Retina (tissue), 1 donor: ENCODE data around the gene SELPLG.
A peak's percentile ranks its signal among the peaks of the same experiment; 100 is the strongest.
"Not testable (repeated sequence)": the region's sequence is repeated elsewhere in the genome, so short reads cannot be mapped to it uniquely, and the experiment has no call there.

Experiments used
- DNase-seq: peaks from one replicate; pipeline ENCODE4 v3.0.0-alpha.2; 2016

The SELPLG gene

GRCh38 chr12:108638141-108638827, 4.6 kb upstream of the SELPLG start:
- peak; percentile 84 for DNase-seq

GRCh38 chr12:108637222-108637971, 3.7 kb upstream of the SELPLG start:
- DNase-seq: peak; percentile 63

- no peak for DNase-seq
Observed at GRCh38 chr12:108635997-108636808, 2.5 kb upstream of the SELPLG start.

- no peak for DNase-seq
Observed at GRCh38 chr12:108635201-108635996, 1.7 kb upstream of the SELPLG start.

- DNase-seq: no peak
Observed at GRCh38 chr12:108634341-108634751, 652 bp upstream of the SELPLG start.

- no peak for DNase-seq
Observed at GRCh38 chr12:108633081-108633533, 587 bp downstream of the SELPLG start.

GRCh38 chr12:108631261-108631660, 2.4 kb downstream of the SELPLG start:
- DNase-seq: not testable (repeated sequence)

GRCh38 chr12:108630481-108631207, 3.0 kb downstream of the SELPLG start:
- no peak for DNase-seq

GRCh38 chr12:108629824-108630476, 3.7 kb downstream of the SELPLG start:
- peak; percentile 46 for DNase-seq

- no peak for DNase-seq
Observed at GRCh38 chr12:108629151-108629550, 4.5 kb downstream of the SELPLG start.

GRCh38 chr12:108627134-108627920, 6.4 kb downstream of the SELPLG start:
- DNase-seq: no peak

GRCh38 chr12:108625228-108625627, 8.5 kb downstream of the SELPLG start:
- no peak for DNase-seq

GRCh38 chr12:108623577-108623976, 10.1 kb downstream of the SELPLG start:
- DNase-seq: no peak

GRCh38 chr12:108622921-108623514, 10.7 kb downstream of the SELPLG start:
- no peak for DNase-seq

- DNase-seq: no peak
Observed at GRCh38 chr12:108622421-108622820, 11.3 kb downstream of the SELPLG start.

GRCh38 chr12:108621161-108621560, 12.5 kb downstream of the SELPLG start:
- DNase-seq: no peak

GRCh38 chr12:108620236-108620879, 13.3 kb downstream of the SELPLG start:
- DNase-seq: no peak

GRCh38 chr12:108619369-108620160, 14.1 kb downstream of the SELPLG start:
- DNase-seq: no peak

- DNase-seq: not testable (repeated sequence)
Observed at GRCh38 chr12:108618953-108619274, 14.8 kb downstream of the SELPLG start.
